ENCODE measurements around the gene TPTE. TPM values are rescaled to one million over a fixed set of nuclear protein-coding genes. Genes with fewer than 3 reads are reported as not detected.
"Not testable (repeated sequence)": the region's sequence is repeated elsewhere in the genome, so short reads cannot be mapped to it uniquely, and the experiment has no call there.

TPTE gene
- total and polyA plus RNA-seq, 4 donors = 0.08 TPM; not detected in 3

GRCh38 chr21:10631316-10631715 lies 109.9 kb downstream of the TPTE start:
- H3K4me3 ChIP-seq (ENCODE audit: low read length in 2 of 2); DNase-seq; H3K27me3 ChIP-seq (ENCODE audit: control insufficient read depth in 1 of 2, insufficient read depth in 2 of 2, low read length in 1 of 2); H3K36me3 ChIP-seq (ENCODE audit: control insufficient read depth in 1 of 2, insufficient read depth in 2 of 2, low read length in 1 of 2); ATAC-seq (ENCODE audit: low FRiP score); intact Hi-C loops (cut with DNase I); H3K9me3 ChIP-seq (ENCODE audit: control insufficient read depth, low read length); H3K4me1 ChIP-seq (ENCODE audit: control insufficient read depth in 1 of 2, insufficient read depth in 2 of 2, low read length in 2 of 2); H3K27ac ChIP-seq (ENCODE audit: low read depth in 1 of 2, low read length in 2 of 2): not testable (repeated sequence)
- WGBS, 2 donors = 54 to 56% methylated on average over 5 of the region's 5 CpGs

- H3K36me3 ChIP-seq (ENCODE audit: control insufficient read depth in 1 of 2, insufficient read depth in 2 of 2, low read length in 1 of 2); H3K4me3 ChIP-seq (ENCODE audit: low read length in 2 of 2); H3K4me1 ChIP-seq (ENCODE audit: control insufficient read depth in 1 of 2, insufficient read depth in 2 of 2, low read length in 2 of 2); H3K9me3 ChIP-seq (ENCODE audit: control insufficient read depth, low read length); H3K27me3 ChIP-seq (ENCODE audit: control insufficient read depth in 1 of 2, insufficient read depth in 2 of 2, low read length in 1 of 2); DNase-seq; intact Hi-C loops (cut with DNase I); H3K27ac ChIP-seq (ENCODE audit: low read depth in 1 of 2, low read length in 2 of 2); ATAC-seq (ENCODE audit: low FRiP score): not testable (repeated sequence)
- 60 to 62% methylated on average over 9 of the region's 9 CpGs for WGBS, 2 donors
Measured at GRCh38 chr21:10638144-10638543, 116.8 kb downstream of the TPTE start.

- H3K4me3 ChIP-seq (ENCODE audit: low read length in 2 of 2) = no peak overlapping the region
- H3K27ac ChIP-seq (ENCODE audit: low read depth in 1 of 2, low read length in 2 of 2) = no peak overlapping the region
- no peaks in the 10 kb centered on the region for H3K36me3 ChIP-seq (ENCODE audit: control insufficient read depth in 1 of 2, insufficient read depth in 2 of 2, low read length in 1 of 2)
- no peak for DNase-seq
- intact Hi-C loops (cut with DNase I) = no loop called here
- WGBS, 2 donors = 56 to 61% methylated on average over 4 of the region's 4 CpGs
- no peaks in the 10 kb centered on the region for H3K27me3 ChIP-seq (ENCODE audit: control insufficient read depth in 1 of 2, insufficient read depth in 2 of 2, low read length in 1 of 2)
- no peak for ATAC-seq (ENCODE audit: low FRiP score)
- H3K9me3 ChIP-seq (ENCODE audit: control insufficient read depth, low read length) = peaks cover 3% of the 10 kb centered on the region
- H3K4me1 ChIP-seq (ENCODE audit: control insufficient read depth in 1 of 2, insufficient read depth in 2 of 2, low read length in 2 of 2) = no peaks in the 10 kb centered on the region
Measured at GRCh38 chr21:10639123-10639522, 117.7 kb downstream of the TPTE start.

GRCh38 chr21:10639746-10640145 lies 118.4 kb downstream of the TPTE start:
- ATAC-seq (ENCODE audit: low FRiP score); H3K9me3 ChIP-seq (ENCODE audit: control insufficient read depth, low read length): not testable (repeated sequence)

GRCh38 chr21:10640446-10640845 lies 119.1 kb downstream of the TPTE start:
- no peaks in the 10 kb centered on the region for H3K36me3 ChIP-seq (ENCODE audit: control insufficient read depth in 1 of 2, insufficient read depth in 2 of 2, low read length in 1 of 2)
- no peak overlapping the region for H3K4me3 ChIP-seq (ENCODE audit: low read length in 2 of 2)
- ATAC-seq (ENCODE audit: low FRiP score) = no peak
- intact Hi-C loops (cut with DNase I) = no loop called here
- H3K9me3 ChIP-seq (ENCODE audit: control insufficient read depth, low read length) = peaks cover 3% of the 10 kb centered on the region
- H3K27ac ChIP-seq (ENCODE audit: low read depth in 1 of 2, low read length in 2 of 2) = no peak overlapping the region
- H3K27me3 ChIP-seq (ENCODE audit: control insufficient read depth in 1 of 2, insufficient read depth in 2 of 2, low read length in 1 of 2) = no peaks in the 10 kb centered on the region
- WGBS, 2 donors = 25 to 33% methylated on average over 4 of the region's 4 CpGs
- no peaks in the 10 kb centered on the region for H3K4me1 ChIP-seq (ENCODE audit: control insufficient read depth in 1 of 2, insufficient read depth in 2 of 2, low read length in 2 of 2)
- no peak for DNase-seq

More at GRCh38 chr21:10639746-10640145, 118.4 kb downstream of the TPTE start:
- intact Hi-C loops (cut with DNase I); H3K4me1 ChIP-seq (ENCODE audit: control insufficient read depth in 1 of 2, insufficient read depth in 2 of 2, low read length in 2 of 2); H3K36me3 ChIP-seq (ENCODE audit: control insufficient read depth in 1 of 2, insufficient read depth in 2 of 2, low read length in 1 of 2); DNase-seq; H3K27me3 ChIP-seq (ENCODE audit: control insufficient read depth in 1 of 2, insufficient read depth in 2 of 2, low read length in 1 of 2); H3K27ac ChIP-seq (ENCODE audit: low read depth in 1 of 2, low read length in 2 of 2); H3K4me3 ChIP-seq (ENCODE audit: low read length in 2 of 2): not testable (repeated sequence)

GRCh38 chr21:10641107-10641506 lies 119.7 kb downstream of the TPTE start:
- H3K27ac ChIP-seq (ENCODE audit: low read depth in 1 of 2, low read length in 2 of 2) = no peak overlapping the region
- DNase-seq (no peak), ATAC-seq (ENCODE audit: low FRiP score) (peak; percentile 6)
- no peaks in the 10 kb centered on the region for H3K27me3 ChIP-seq (ENCODE audit: control insufficient read depth in 1 of 2, insufficient read depth in 2 of 2, low read length in 1 of 2)
- H3K4me3 ChIP-seq (ENCODE audit: low read length in 2 of 2) = no peak overlapping the region
- no peaks in the 10 kb centered on the region for H3K4me1 ChIP-seq (ENCODE audit: control insufficient read depth in 1 of 2, insufficient read depth in 2 of 2, low read length in 2 of 2)
- intact Hi-C loops (cut with DNase I) = no loop called here
- 42 to 64% methylated on average over 1 of the region's 1 CpG for WGBS, 2 donors
- peaks cover 3% of the 10 kb centered on the region for H3K9me3 ChIP-seq (ENCODE audit: control insufficient read depth, low read length)
- H3K36me3 ChIP-seq (ENCODE audit: control insufficient read depth in 1 of 2, insufficient read depth in 2 of 2, low read length in 1 of 2) = no peaks in the 10 kb centered on the region

- 28 to 33% methylated on average over 4 of the region's 5 CpGs for WGBS, 2 donors
- intact Hi-C loops (cut with DNase I); DNase-seq; H3K4me1 ChIP-seq (ENCODE audit: control insufficient read depth in 1 of 2, insufficient read depth in 2 of 2, low read length in 2 of 2); H3K36me3 ChIP-seq (ENCODE audit: control insufficient read depth in 1 of 2, insufficient read depth in 2 of 2, low read length in 1 of 2); H3K9me3 ChIP-seq (ENCODE audit: control insufficient read depth, low read length); H3K27me3 ChIP-seq (ENCODE audit: control insufficient read depth in 1 of 2, insufficient read depth in 2 of 2, low read length in 1 of 2); H3K4me3 ChIP-seq (ENCODE audit: low read length in 2 of 2); H3K27ac ChIP-seq (ENCODE audit: low read depth in 1 of 2, low read length in 2 of 2); ATAC-seq (ENCODE audit: low FRiP score): not testable (repeated sequence)
Measured at GRCh38 chr21:10645667-10646066, 124.3 kb downstream of the TPTE start.

- H3K9me3 ChIP-seq (ENCODE audit: control insufficient read depth, low read length); DNase-seq; H3K27ac ChIP-seq (ENCODE audit: low read depth in 1 of 2, low read length in 2 of 2); intact Hi-C loops (cut with DNase I); H3K36me3 ChIP-seq (ENCODE audit: control insufficient read depth in 1 of 2, insufficient read depth in 2 of 2, low read length in 1 of 2); H3K27me3 ChIP-seq (ENCODE audit: control insufficient read depth in 1 of 2, insufficient read depth in 2 of 2, low read length in 1 of 2); H3K4me3 ChIP-seq (ENCODE audit: low read length in 2 of 2); H3K4me1 ChIP-seq (ENCODE audit: control insufficient read depth in 1 of 2, insufficient read depth in 2 of 2, low read length in 2 of 2): not testable (repeated sequence)
- 46 to 50% methylated on average over 4 of the region's 4 CpGs for WGBS, 2 donors
- peak; percentile 5 for ATAC-seq (ENCODE audit: low FRiP score)
Measured at GRCh38 chr21:10649350-10650149, 128.2 kb downstream of the TPTE start.

- ATAC-seq (ENCODE audit: low FRiP score); H3K4me1 ChIP-seq (ENCODE audit: control insufficient read depth in 1 of 2, insufficient read depth in 2 of 2, low read length in 2 of 2); H3K9me3 ChIP-seq (ENCODE audit: control insufficient read depth, low read length); intact Hi-C loops (cut with DNase I); H3K36me3 ChIP-seq (ENCODE audit: control insufficient read depth in 1 of 2, insufficient read depth in 2 of 2, low read length in 1 of 2); DNase-seq; H3K27ac ChIP-seq (ENCODE audit: low read depth in 1 of 2, low read length in 2 of 2); H3K4me3 ChIP-seq (ENCODE audit: low read length in 2 of 2); H3K27me3 ChIP-seq (ENCODE audit: control insufficient read depth in 1 of 2, insufficient read depth in 2 of 2, low read length in 1 of 2): not testable (repeated sequence)
- 23 to 26% methylated on average over 2 of the region's 2 CpGs for WGBS, 2 donors
Measured at GRCh38 chr21:10650297-10650696, 128.9 kb downstream of the TPTE start.

All from aorta (tissue), 5 donors.